NCI-H2227 (cell line): Measurements from ENCODE around the gene MAB21L1.

ENCODE experiments used
- DNase-seq: peaks from one replicate; lab custom pipeline; 2025; ENCODE audit not compliant: unreplicated experiment; lab: John Stamatoyannopoulos, UW

The MAB21L1 gene

DNA sequence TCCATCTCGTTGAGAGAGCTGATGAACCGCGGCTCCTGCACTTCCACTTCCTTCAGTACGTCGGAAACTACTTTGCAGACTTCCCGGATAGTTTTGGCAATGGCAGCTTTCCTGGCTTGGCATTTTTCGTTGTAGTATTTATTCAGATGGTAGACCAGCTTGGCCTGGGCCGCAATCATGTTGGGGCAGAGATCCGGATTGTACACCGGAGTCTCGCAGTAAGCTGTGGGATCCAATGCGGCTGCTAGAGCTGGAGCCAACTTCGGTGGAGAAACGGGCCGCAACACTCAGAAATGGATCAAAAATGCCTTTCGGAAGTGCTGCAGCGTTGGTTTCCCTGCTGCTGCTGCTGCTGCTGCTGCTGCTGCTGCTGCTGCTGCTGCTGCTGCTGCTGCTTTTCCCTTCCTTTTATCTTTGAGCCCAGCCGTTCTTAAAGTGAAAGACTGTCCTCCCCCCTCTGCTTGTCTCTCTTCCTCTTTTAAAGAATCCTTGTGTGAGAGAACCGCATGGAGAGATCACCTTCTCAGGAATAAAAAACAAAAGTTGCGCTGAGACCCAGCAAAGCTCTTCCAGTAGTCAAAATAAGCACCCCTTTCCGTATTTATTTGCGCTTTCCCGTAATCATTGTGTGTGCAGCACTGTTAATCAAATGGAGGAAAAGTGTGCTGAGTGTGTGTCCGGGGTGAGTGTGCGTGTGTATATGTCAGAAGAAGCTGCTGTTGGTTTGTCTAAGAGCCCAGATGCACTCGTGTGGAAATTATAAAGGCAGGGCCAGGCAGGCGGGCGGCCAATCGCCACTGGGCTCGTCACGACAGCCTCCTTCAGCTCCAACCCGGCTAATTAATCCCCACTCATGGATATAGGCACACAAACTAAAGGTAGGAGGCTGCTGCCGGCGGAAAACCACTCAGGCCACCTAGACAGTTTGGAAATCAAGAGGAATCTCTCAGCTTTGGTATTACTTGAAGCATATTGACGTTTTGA lies at the start of gene MAB21L1:
Gene MAB21L1, minus strand, starts transcription at position 730 of the 984 bp plus-strand sequence. Its CDS starts 551 bp downstream, at position 179.
- peak; percentile 22 for DNase-seq

GRCh38 chr13:35524171-35524570 lies 47.7 kb upstream of the MAB21L1 start:
- no peak for DNase-seq

- DNase-seq: no peak
These were observed 42.0 kb upstream of the MAB21L1 start for GRCh38 chr13:35518337-35518946.

DNA sequence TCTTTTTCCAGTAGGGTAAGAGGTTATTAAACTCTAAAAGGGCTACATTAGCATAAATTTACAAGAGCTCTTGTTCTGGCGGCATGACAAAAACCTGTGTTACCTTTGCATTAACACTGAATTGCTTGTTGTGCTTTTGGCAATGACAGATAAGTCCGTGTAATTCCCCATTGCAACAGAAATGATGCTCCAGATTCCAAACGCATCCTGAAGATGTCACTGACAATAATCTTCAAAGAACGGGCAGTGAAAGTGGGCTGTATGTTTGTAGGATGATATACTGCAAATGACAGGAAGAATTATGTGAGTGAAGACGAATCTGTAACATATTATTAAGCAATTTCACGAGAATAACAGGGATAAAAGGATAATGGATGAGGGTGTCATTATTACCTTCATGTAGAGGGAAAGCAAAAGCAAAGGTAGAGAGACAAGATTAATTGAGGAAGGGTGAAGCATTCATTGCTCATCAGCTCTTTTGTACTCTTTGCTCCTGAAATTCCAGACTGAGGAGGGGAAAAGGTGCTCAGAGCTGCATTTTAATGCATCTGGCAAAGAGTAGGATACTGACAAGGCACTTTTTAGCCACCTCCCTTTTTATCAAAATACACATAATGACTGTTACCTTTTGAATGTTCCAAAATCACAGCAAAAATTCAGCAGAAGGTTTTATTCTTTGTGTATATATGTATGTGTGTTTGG lies 38.5 kb upstream of the MAB21L1 start:
- DNase-seq: peak; percentile 84

DNA sequence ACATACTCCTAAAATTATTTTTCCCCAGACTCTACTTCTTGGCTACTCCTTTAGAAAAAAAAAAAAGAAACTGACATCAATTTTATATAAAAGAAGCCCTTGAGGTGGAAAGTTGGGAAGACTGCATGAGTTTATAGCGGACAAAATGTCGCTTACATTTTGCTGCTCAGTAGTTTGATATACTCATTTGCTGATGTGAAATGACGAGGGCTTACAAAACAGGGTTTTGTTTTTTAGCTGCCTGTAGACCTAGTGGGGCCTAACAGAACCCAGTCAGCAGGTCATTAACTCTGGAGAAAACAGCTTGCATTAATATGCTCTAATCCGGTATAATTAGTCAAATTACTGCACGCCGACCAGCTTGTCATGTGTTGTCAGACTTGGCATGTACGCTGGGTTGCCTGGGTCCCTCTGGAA lies 37.6 kb upstream of the MAB21L1 start:
- no peak for DNase-seq

- DNase-seq: no peak
These were observed 35.9 kb upstream of the MAB21L1 start for GRCh38 chr13:35512271-35512920.

GRCh38 chr13:35502456-35502855 lies 26.0 kb upstream of the MAB21L1 start:
- no peak for DNase-seq

GRCh38 chr13:35501661-35502235 lies 25.3 kb upstream of the MAB21L1 start:
- no peak for DNase-seq

DNA sequence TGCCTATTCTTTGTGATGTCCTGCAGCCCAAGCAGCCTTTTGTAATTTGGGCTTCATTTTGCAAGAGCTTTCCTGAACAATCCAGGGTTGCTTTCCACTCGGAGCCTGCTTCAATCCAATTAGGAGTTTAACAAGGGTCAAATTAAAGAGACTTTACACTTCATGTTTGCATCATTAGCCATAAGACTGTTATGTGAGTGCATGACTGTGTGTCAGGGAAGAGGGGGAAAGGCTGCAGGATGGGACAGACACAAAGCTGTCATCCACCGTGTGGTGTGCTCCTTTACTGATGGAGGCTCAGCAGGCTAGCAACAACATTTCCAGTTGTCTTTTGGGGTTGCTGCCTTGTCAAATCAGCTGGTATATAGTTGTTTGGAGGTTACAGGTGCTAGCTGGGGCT lies 23.7 kb upstream of the MAB21L1 start:
- DNase-seq: no peak

DNA sequence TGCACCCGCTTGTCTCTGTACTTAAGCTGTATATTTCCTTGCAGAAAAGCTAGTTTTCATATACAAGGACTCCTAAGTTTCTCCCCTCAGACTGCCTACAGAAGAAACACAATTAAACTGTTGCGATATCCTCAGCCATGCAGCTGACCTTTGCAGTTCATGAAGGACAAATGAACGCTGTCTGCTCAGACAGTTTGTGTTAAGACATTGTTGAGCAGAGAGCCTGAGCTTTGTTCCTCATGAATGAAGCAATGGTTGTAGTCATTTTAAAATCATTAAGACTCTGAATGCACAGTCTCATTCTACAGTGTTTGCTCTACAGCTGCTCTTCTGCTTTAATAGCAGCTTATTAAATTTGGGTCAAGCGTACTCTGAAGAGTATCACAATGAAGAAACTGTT lies 23.2 kb upstream of the MAB21L1 start:
- no peak for DNase-seq

GRCh38 chr13:35499196-35499662 lies 22.7 kb upstream of the MAB21L1 start:
- peak; percentile 87 for DNase-seq

GRCh38 chr13:35498231-35498630 lies 21.7 kb upstream of the MAB21L1 start:
- DNase-seq: no peak

GRCh38 chr13:35496761-35497386 lies 20.4 kb upstream of the MAB21L1 start:
- no peak for DNase-seq

DNA sequence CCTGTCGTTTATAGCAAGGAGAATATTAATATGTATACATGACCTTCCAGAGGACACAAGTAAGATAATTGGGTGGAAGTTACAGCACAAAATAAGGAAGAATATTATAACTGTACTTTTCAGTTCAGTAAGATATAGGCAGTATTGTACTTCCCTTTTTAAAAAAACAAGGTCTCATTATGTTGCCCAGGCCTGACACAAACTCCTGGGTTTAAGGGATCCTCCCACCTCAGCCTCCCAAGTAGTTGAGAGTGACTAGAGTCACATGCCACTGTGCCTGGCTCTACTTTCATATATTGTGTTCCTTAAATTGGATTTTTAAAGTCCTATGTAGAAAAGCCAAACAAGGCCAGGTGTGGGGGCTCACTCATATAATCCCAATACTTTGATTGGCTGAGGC lies 19.5 kb upstream of the MAB21L1 start:
- DNase-seq: no peak

GRCh38 chr13:35489050-35489449 lies 12.6 kb upstream of the MAB21L1 start:
- no peak for DNase-seq

DNA sequence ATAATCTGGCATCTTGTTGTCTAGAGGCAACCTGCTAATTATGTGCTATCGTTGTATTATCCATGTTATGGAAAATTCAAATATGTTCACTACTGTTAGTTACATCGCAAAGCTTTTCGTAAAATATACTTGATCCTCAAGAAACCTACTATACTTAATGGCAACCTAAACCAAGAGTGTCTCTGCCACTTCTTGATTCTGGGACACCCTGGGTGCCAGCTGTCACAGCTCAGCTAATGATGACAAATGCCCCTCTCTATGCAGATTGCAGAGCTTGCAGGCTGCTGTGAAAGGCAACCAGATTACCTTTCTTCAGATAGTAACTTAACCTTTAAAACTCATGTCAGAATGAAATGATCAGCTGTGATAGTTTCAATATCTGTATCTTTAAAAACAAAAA lies 8.9 kb upstream of the MAB21L1 start:
- no peak for DNase-seq

DNA sequence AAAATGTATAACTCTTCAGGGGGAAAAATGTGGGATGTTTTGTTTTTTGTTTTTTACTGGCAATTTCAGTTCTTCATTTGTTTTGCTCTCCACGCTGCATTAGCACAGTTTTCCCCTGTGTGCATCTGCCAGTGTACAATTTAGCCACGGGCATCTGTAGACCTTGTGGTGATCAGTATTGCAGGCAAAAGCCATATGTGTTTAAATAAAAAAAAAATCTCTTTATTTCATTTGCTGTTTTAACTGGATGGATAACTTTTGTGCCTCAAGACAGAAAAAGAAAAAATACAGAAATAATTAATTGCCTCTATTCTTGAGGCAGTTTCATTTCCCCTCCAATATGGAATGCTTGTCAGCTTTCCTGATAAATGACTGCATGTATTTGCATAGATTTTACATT lies 7.9 kb upstream of the MAB21L1 start:
- DNase-seq: no peak

DNA sequence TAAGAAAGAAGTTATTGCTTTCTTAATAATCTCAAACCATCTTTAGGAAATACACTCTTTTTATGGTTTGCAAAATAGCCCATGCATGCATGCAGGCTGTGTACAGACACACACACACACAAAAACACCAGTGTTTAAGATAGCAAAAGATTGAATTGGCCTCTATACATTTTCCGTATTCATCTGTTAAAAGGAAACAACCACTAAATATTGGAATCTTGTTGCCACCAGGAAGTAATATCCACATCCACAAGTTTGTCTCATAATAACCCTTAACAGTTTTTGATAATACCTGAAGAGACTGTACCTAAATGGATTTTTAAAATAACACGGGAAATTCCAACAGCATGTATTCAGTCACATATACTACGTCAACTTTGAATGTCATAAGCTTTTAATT lies 7.3 kb upstream of the MAB21L1 start:
- no peak for DNase-seq

DNA sequence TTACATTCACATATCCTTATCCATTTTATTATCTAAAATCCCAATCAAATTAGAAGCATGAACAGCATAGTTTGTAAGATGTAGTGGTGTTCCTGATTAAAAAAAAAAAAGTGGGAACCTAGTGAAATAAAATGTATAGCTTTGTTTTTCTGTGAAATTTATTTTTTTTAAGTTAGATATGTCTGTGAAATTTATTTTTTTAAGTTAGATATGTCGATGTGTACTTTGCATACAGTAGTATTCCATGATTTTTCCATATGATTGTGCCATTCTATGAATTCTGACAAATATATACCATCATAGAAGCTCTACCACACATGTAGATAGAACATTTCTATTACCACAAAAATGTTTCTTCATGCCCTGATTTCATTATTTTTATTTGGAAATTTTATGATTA lies 6.0 kb upstream of the MAB21L1 start:
- DNase-seq: no peak

DNA sequence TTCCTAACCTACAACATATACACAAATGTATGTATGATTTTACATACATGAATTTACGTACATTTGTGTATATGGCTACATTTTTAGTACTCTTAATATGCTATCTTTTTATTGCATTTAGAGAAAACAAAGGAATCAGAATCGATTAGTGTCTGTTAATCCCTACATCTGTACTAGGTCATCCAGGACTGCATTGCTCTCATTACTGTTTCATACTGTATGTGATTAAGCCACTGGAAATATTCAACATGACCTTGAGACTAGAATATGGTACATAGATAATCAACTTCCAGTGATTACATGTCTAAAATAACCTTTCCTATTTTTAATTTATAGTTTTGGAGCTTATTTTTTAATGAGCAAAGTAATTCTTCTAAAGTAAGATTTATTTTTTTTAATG lies 5.3 kb upstream of the MAB21L1 start:
- no peak for DNase-seq
